T-helper 2 cell treated with Interferon-gamma antibody and Interleukin-4, amounts not matched to agents 5 μg/mL and 100 μg/mL, for 36 hours (primary cell): ENCODE measurements around the gene SLC7A6.

ENCODE experiments used
- DNase-seq: peaks from one replicate; pipeline ENCODE4 v3.0.0; 2021; ENCODE audit warnings: low spot score
- H3K27ac Mint-ChIP-seq: one replicate; pipeline ENCODE4 v1.8.0; 2021; ENCODE audit warnings: mild to moderate bottlenecking, mixed read lengths
- H3K27me3 Mint-ChIP-seq: one replicate; pipeline ENCODE4 v1.8.0; 2021; ENCODE audit warnings: low read depth, mixed read lengths
- H3K36me3 Mint-ChIP-seq: one replicate; pipeline ENCODE4 v1.8.0; 2021; ENCODE audit warnings: low read depth, mixed read lengths
- H3K4me1 Mint-ChIP-seq: one replicate; pipeline ENCODE4 v1.8.0; 2021; ENCODE audit warnings: low read depth, mixed read lengths
- H3K4me3 Mint-ChIP-seq: one replicate; pipeline ENCODE4 v1.8.0; 2022; ENCODE audit warnings: mild to moderate bottlenecking, moderate library complexity, mixed read lengths
- H3K9me3 Mint-ChIP-seq: one replicate; pipeline ENCODE4 v1.8.0; 2021; ENCODE audit warnings: mixed read lengths

Gene SLC7A6

DNA sequence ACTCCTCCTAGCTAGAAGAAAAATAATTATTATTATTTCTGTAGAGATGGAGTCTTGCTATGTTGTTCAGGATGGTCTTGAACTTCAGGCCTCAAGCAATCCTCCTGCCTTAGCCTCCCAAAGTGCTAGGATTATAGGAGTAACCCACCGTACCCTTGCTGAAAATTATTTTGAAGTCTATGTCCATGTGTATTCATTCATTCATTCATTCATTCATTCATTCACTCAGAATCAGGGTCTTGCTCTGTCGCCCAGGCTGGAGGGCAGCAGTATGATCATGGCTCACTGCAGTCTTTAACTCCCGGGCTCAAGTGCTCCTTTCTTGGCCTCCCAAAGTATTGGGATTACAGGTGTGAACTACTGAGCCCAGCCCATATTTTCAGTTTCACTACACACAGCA, 42.3 kb downstream of the SLC7A6 start:
- Mint-ChIP-seq H3K36me3 (peaks cover 50% of the 10 kb centered on the region), H3K9me3 (no peaks in the 10 kb centered on the region), H3K27me3 (no peaks in the 10 kb centered on the region), H3K4me3 (no peak overlapping the region), H3K4me1 (peaks cover 12% of the 10 kb centered on the region), H3K27ac (no peak overlapping the region)
- DNase-seq: no peak

DNA sequence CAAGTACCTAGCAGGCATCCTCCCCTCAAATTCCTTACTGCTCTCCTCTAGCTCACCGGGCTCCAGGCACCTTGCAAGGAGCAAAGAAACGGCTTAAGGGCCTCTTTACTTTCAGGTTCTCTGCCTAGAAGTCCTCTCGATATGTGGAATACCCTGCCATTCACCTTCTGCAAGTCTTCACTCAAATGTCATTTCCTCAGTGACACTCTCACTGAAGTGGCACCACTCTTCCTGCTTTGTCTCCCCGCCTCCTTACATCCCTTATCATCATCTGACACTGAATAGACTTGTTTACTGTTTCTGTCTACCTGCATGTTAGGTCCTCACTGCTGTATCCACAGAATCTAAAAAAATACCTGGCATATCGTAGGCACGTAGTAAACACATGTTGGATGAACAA, 45.5 kb downstream of the SLC7A6 start:
- Mint-ChIP-seq H3K4me1 (peaks cover 30% of the 10 kb centered on the region), H3K36me3 (peaks cover 36% of the 10 kb centered on the region), H3K27me3 (no peaks in the 10 kb centered on the region), H3K27ac (peak overlapping the region; percentile 97), H3K4me3 (peak overlapping the region; percentile 89), H3K9me3 (no peaks in the 10 kb centered on the region)
- DNase-seq: no peak

DNA sequence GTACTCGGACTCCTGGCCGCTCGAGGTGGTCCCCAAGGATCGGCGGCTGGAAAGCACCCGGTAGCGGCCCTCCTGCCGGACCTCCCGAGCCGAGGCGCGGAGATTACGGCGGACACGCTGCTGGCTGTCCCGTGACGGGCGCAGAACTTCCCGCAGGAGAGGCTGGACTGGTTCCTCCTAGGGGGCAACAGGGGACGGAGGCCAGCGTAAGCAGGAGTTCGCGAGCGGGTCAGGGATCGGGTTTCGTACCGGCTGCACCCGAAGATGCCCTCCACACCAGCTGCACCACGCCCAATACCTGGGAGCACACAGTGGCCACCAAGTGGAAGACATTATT, 46.1 kb downstream of the SLC7A6 start:
- peaks cover 30% of the 10 kb centered on the region for H3K36me3 Mint-ChIP-seq
- peak overlapping the region; percentile 89 for H3K4me3 Mint-ChIP-seq
- peaks cover 34% of the 10 kb centered on the region for H3K4me1 Mint-ChIP-seq
- peak overlapping the region; percentile 97 for H3K27ac Mint-ChIP-seq
- no peak for DNase-seq
- no peaks in the 10 kb centered on the region for H3K9me3 Mint-ChIP-seq
- H3K27me3 Mint-ChIP-seq: no peaks in the 10 kb centered on the region

DNA sequence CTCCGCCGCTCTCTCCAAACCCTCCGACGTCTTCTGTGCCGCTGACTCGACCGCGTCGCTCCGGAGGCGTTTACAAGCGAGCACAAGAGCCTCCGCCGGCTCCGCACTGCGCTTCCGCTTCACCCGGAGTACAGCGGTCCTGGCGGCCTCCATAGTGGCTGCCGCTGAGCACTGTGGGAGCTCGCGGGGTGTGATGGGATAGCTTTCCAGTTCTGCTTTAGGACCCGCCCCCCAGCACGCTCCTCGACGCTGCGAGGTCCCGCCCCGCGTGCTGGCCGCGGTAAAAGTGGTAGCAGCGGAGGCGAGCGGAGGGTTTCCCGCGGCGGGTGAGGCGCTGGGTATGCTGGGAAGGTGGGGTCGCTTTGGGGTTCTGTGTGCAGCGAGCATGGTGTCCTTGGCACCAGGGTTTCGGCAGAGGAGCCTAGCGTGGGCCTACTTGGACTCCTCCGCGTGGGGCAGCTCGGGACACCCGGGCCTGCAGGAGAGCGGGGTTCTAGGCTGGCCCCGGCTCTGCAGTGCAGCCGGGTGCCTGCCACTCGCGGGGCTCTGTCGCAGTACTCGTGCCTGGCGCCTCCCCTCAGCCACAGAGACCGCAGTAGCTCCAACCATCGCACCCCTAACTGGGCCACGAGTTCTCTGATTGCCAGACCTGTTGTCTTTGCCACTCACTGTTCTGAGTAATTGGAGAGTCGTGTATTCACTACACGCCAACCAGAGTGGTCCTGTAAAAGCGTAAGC, 46.6 kb downstream of the SLC7A6 start, which contains the start of the genes PRMT7 and SLC7A6OS:
TSS of gene PRMT7 (plus strand) at position 246 of the 738 bp plus-strand sequence. CDS start 4,961 bp downstream, outside the sequence.
TSS of gene SLC7A6OS (minus strand) at position 173 of the 738 bp plus-strand sequence. CDS start at position 153, 20 bp downstream.
- H3K9me3 Mint-ChIP-seq: no peaks in the 10 kb centered on the region
- peak within 1 kb of the TSS; percentile 97 for H3K27ac Mint-ChIP-seq
- H3K27me3 Mint-ChIP-seq: no peaks in the 10 kb centered on the region
- peak; percentile 95 for DNase-seq
- peaks cover 37% of the 10 kb centered on the region for H3K4me1 Mint-ChIP-seq
- H3K4me3 Mint-ChIP-seq: peak within 1 kb of the TSS; percentile 89
- H3K36me3 Mint-ChIP-seq: peaks cover 32% of the 10 kb centered on the region

DNA sequence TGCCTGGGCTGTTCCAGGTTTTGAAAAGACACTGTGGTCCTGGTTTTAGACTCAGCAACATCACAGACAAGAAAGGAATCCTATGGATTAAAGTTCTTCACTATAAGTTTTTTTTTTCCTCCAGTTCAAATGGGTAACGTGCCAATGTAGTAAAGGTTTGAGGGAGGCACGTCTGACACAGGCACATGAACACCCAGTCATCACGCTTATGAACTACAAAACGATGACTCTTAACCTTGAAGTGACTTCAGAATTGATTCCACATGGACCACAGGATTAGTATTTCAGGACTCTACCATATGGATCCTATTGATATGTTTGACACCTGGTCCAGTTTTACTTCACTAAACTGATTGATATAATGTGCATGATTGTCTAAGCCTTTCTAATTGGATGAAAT, 48.8 kb downstream of the SLC7A6 start:
- Mint-ChIP-seq H3K36me3 (peaks cover 31% of the 10 kb centered on the region), H3K27me3 (no peaks in the 10 kb centered on the region), H3K4me1 (peaks cover 37% of the 10 kb centered on the region), H3K4me3 (no peak overlapping the region), H3K9me3 (no peaks in the 10 kb centered on the region), H3K27ac (no peak overlapping the region)
- DNase-seq: no peak

DNA sequence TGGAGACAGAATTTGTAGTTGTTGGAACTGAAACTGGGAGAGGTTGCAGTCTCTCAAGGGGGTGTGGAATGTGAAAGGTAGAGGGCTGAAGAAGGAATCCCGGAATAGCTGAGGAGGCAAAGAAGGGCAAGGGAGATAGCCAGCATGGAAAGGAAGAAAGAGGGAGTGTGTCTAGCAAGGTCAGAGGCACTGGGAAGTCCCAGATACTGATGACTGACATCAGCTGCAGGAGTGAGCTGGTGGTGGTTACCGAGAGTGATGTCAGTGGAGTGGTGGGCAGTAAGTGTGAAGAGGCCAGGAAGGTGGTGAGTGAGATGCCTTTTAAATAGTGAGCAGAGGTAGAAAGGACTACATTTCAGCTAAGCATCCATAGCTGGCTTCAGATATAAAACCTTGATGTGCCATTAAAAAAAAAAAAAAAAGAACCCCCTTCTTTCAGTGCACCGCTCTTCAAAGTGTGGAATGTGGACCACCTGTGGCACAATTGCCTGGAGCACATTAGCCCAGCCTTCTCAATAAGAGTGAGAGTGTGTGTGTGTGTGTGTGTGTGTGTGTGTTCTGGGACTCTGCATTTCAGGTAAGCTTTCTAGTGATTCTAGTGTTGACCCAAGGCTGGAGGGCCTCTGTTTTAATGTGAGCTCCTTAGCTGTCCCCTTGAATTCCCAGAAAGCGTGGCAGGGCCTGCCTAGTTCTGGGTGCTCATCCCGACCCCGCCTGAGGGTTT, 55.0 kb downstream of the SLC7A6 start:
- no peaks in the 10 kb centered on the region for H3K9me3 Mint-ChIP-seq

DNA sequence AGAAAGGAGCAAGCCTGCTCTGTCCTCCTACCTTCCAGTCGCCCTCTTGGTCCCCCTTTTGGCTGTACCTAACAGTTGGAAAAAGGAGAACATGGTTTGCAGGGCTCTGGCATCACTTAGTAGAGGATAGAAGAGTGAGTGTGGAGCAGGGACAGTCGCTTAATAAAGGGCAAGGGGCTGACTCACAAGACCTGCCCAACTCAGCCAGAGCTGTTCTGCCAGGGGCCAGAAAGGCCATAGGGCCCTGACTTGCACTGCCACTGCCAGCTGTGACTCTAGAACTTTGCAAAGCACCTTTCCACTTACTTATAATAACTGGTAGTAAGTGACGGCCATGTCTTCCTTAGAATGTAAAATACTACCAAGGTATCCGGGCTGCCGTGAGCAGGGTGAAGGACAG, 60.0 kb downstream of the SLC7A6 start:
- no peaks in the 10 kb centered on the region for H3K9me3 Mint-ChIP-seq
- no peak overlapping the region for H3K4me3 Mint-ChIP-seq
- H3K27ac Mint-ChIP-seq: no peak overlapping the region
- no peak for DNase-seq
- no peaks in the 10 kb centered on the region for H3K27me3 Mint-ChIP-seq
- H3K36me3 Mint-ChIP-seq: peaks cover 34% of the 10 kb centered on the region
- peaks cover 10% of the 10 kb centered on the region for H3K4me1 Mint-ChIP-seq

More for the DNA sequence above, 55.0 kb downstream of the SLC7A6 start:
- peaks cover 22% of the 10 kb centered on the region for H3K4me1 Mint-ChIP-seq
- H3K27ac Mint-ChIP-seq: peak overlapping the region; percentile 63
- peaks cover 41% of the 10 kb centered on the region for H3K36me3 Mint-ChIP-seq
- DNase-seq: peak; percentile 76
- H3K4me3 Mint-ChIP-seq: no peak overlapping the region
- no peaks in the 10 kb centered on the region for H3K27me3 Mint-ChIP-seq

DNA sequence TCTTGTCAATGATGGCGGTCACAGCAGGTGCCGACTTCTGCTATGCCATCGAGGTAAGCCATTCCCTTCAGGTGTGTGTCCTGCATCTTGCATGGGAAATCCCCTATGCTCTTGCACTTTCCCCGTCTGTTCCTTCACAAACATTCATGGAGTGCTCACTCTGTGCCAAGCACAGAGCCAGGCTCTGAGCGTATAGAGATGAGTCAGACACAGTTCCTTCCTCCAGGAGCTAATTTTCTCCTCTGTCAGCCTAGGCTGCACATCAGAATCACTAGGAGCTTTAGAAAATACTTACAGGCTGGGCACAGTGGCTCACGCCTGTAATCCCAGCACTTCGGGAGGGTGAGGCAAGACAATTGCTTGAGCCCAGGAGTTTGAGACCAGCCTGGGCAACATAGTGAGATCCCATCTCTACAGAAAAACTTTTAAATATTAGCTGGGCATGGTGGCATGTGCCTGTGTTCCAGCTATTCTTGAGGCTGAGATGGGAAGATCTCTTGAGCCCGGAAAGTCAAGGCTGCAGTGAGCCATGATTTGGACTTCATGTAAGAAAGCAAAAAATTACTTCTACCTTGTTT, 60.5 kb downstream of the SLC7A6 start:
- DNase-seq: no peak
- peaks cover 10% of the 10 kb centered on the region for H3K4me1 Mint-ChIP-seq
- H3K4me3 Mint-ChIP-seq: no peak overlapping the region
- H3K9me3 Mint-ChIP-seq: no peaks in the 10 kb centered on the region
- peaks cover 33% of the 10 kb centered on the region for H3K36me3 Mint-ChIP-seq
- H3K27ac Mint-ChIP-seq: no peak overlapping the region
- no peaks in the 10 kb centered on the region for H3K27me3 Mint-ChIP-seq

DNA sequence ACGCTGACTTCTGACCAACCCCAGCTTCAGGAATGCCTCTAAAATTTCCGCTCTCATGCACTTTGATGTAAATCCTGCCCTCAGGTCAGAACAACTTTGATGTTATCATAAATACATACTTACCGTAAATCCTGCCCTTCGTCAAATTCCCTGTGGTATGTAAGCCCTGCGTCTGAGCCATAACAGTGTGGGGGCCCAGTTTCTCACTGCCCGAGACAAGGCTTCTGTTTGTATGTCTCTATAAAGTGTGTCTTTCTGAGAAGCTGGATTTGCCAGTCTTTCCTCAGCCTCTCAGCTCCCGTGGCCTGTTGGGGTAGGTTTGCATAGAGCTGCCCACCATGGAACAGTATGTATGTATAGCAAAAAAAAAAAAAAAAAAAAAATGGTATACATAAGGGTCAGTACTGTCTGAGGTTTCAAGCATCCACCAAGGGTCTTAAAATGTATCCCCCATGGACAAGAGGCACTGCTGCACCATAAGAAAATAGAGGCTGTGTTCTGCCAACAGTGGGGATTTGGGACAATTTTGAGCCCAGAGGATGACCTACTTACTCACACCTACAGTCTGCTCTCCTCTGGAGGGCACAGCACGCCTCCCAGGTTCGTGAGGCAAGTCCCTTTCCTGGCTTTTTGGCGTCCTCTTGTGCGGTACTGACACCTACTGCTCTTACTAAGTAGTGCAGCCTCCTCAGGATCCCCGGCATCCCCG, 64.0 kb downstream of the SLC7A6 start:
- Mint-ChIP-seq H3K27ac (no peak overlapping the region), H3K4me3 (no peak overlapping the region), H3K9me3 (no peaks in the 10 kb centered on the region), H3K36me3 (peaks cover 42% of the 10 kb centered on the region), H3K27me3 (no peaks in the 10 kb centered on the region), H3K4me1 (peaks cover 20% of the 10 kb centered on the region)
- peak; percentile 73 for DNase-seq

DNA sequence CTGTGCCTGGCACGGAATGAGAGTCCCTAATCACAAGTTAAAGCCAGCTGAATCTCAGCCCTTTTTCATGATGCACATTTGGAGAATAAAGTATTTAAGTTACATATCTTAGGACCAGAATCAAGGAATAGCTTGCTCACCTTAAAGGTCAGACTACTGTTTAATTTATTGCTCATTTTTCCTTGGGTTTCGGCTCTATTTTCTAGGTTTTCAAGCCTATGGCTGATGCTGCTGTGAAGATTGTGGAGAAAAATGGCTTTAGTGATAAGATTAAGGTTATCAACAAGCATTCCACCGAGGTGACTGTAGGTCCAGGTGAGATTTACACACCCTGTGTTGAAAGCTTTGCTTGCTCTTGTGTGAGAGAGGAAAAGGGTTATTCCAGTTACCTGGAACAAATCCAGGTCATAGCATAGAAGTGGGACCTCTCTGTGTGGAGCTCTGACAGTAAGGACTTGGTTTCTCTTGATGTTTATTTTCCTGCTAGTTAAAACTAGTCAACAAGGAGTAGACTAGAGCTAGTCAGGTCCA, 64.6 kb downstream of the SLC7A6 start:
- Mint-ChIP-seq H3K27ac (no peak overlapping the region), H3K4me1 (peaks cover 20% of the 10 kb centered on the region), H3K27me3 (no peaks in the 10 kb centered on the region), H3K4me3 (no peak overlapping the region), H3K36me3 (peaks cover 38% of the 10 kb centered on the region), H3K9me3 (no peaks in the 10 kb centered on the region)
- DNase-seq: no peak

DNA sequence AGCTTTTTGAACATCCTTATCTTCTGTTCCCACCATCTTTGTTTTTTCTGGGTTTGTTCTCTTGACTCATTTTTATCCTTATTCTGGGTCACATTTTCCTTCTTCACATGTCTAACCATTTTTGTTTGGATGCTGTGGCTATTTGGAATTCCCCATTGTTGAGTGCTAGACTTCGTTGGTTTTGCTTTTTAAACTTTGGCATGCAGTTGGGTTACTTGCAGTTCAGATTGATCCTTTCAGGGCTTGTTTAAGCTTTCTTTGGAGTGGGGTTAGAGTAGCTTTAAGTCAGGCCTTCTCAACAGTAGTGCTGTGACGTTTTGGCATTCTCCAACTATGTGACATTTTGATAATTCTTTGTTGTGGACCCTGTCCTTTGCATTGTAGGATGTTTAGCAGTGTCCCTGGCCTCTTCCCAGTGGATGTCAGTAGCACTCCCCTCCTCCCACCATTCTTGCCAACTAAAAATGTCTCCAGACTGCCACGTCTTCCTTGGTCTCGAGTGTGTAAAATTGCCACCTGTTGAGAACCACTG, 67.6 kb downstream of the SLC7A6 start:
- H3K36me3 Mint-ChIP-seq: peaks cover 47% of the 10 kb centered on the region
- no peaks in the 10 kb centered on the region for H3K27me3 Mint-ChIP-seq
- peaks cover 20% of the 10 kb centered on the region for H3K4me1 Mint-ChIP-seq
- H3K27ac Mint-ChIP-seq: peak overlapping the region; percentile 88
- DNase-seq: no peak
- H3K4me3 Mint-ChIP-seq: peak overlapping the region; percentile 70
- H3K9me3 Mint-ChIP-seq: no peaks in the 10 kb centered on the region

DNA sequence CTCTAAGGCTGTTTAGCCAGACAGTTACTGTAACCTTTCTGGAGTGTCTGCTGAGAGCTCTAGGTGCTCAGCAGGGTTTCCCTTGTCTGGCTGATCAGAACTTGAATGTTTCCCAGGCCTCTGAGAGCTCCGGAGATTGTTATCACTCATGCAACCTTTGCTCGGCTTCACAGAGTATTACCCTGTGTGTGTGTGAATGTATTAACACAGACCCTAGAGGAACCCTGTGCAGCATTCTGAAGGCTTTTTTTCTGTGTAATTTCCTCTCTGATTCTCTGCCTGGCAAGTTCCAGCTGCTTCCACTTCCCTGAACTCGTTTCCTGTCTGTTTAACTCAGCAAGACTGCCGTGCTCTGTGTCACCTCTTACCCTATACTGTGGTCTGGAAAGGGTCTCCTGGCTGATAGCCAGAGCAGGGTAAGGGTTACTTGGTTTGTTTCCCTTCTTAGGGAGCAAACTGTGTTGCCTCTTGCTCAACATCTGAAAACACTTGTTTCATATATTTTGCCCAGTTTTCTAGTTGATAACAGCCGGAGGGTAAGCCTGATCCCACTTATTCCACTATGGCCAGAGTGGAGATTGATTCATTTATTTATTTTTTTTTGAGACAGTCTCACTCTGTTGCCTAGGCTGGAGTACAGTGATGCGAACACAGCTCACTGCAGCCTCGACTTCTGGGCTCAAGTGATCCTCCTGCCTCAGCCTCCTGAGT, 68.2 kb downstream of the SLC7A6 start:
- Mint-ChIP-seq H3K4me1 (peaks cover 17% of the 10 kb centered on the region), H3K27me3 (no peaks in the 10 kb centered on the region), H3K9me3 (no peaks in the 10 kb centered on the region), H3K4me3 (peak overlapping the region; percentile 70), H3K36me3 (peaks cover 48% of the 10 kb centered on the region), H3K27ac (peak overlapping the region; percentile 88)
- DNase-seq: peak; percentile 9

DNA sequence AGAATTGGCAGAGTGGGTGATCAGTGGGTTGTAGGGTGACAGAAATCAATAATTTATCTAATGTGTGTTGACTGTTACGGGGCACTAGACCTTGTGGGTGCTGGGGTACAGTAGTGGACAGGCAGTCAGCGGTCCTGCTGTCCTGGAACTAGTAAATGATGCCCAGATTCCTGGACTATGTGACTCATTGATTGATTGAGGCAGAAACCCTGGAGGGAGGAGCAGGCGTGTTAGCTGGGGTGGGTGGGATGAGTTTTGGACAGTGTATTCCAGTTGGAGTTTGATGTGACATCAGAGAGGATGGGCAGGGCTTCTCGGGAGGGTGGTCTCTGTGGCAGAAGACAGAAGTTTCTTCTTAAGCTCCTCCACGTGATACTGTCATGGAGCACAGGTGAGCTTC, 70.8 kb downstream of the SLC7A6 start:
- H3K4me3 Mint-ChIP-seq: no peak overlapping the region
- H3K27me3 Mint-ChIP-seq: no peaks in the 10 kb centered on the region
- DNase-seq: no peak
- H3K27ac Mint-ChIP-seq: no peak overlapping the region
- H3K4me1 Mint-ChIP-seq: peaks cover 13% of the 10 kb centered on the region
- peaks cover 59% of the 10 kb centered on the region for H3K36me3 Mint-ChIP-seq
- no peaks in the 10 kb centered on the region for H3K9me3 Mint-ChIP-seq
